Caco-2 (cell line): ENCODE results near the gene CIBAR2. TPM values are rescaled to one million over a fixed set of nuclear protein-coding genes. Genes with fewer than 3 reads are reported as not detected.

ENCODE experiments used
- BruUV-seq: library from RNA; stranded (reverse); fragments of 400-500 nt; replicated peaks from 2 replicates; lab custom pipeline; 2021; lab: Mats Ljungman, UMichigan
- CTCF ChIA-PET: fragments of 300-600 bp; sonication (Branson Sonifier 250); formaldehyde crosslinking; loops from one replicate; lab custom pipeline; 2022; ENCODE audit warnings: antibody characterized with exemption; lab: Charles Lee
- POLR2A ChIA-PET: fragments of 300-600 bp; sonication (Branson Sonifier 250); formaldehyde crosslinking; loops from one replicate; lab custom pipeline; 2022; ENCODE audit warnings: antibody characterized with exemption; lab: Charles Lee
- DNase-seq, 2 experiments: peaks; one replicate each; pipeline versions ENCODE4 v3.0.0 to v3.0.0-alpha.2; 2020 to 2022
- H3K27me3 ChIP-seq: replicated peaks from 2 replicates; pipeline ENCODE4 v1.6.0; 2011; ENCODE audit warnings: low read length; ENCODE audit not compliant: control insufficient read depth, insufficient read depth
- H3K36me3 ChIP-seq: 2 replicates; pipeline ENCODE4 v1.5.1; 2011; ENCODE audit warnings: low read length; ENCODE audit not compliant: control insufficient read depth, insufficient read depth
- H3K4me1 ChIP-seq: fragments of 250-450 bp; sonication (Bioruptor Pico); 2 replicates; pipeline ENCODE4 v1.5.1; 2020; ENCODE audit warnings: mild to moderate bottlenecking
- H3K4me3 ChIP-seq: 2 replicates; pipeline ENCODE4 v1.5.1; 2011; ENCODE audit warnings: low read depth, mild to moderate bottlenecking, control low read depth, low read length
- H3K9me3 ChIP-seq: fragments of 250-450 bp; sonication (Bioruptor Pico); 2 replicates; pipeline ENCODE4 v1.5.1; 2020; ENCODE audit warnings: mild to moderate bottlenecking, moderate library complexity
- H3K27ac Mint-ChIP-seq: one replicate; pipeline ENCODE4 v1.8.0; 2022; ENCODE audit warnings: mixed read lengths; ENCODE audit not compliant: unreplicated experiment
- H3K27me3 Mint-ChIP-seq: one replicate; pipeline ENCODE4 v1.8.0; 2022; ENCODE audit warnings: mixed read lengths; ENCODE audit not compliant: insufficient read depth, unreplicated experiment
- H3K36me3 Mint-ChIP-seq: one replicate; pipeline ENCODE4 v1.8.0; 2022; ENCODE audit warnings: mild to moderate bottlenecking, mixed read lengths; ENCODE audit not compliant: insufficient read depth, unreplicated experiment
- H3K4me1 Mint-ChIP-seq: one replicate; pipeline ENCODE4 v1.8.0; 2022; ENCODE audit warnings: low read depth, mixed read lengths; ENCODE audit not compliant: unreplicated experiment
- H3K4me3 Mint-ChIP-seq: one replicate; pipeline ENCODE4 v1.8.0; 2022; ENCODE audit warnings: mild to moderate bottlenecking, moderate library complexity, mixed read lengths; ENCODE audit not compliant: unreplicated experiment
- H3K9me3 Mint-ChIP-seq: one replicate; pipeline ENCODE4 v1.8.0; 2022; ENCODE audit warnings: mixed read lengths; ENCODE audit not compliant: unreplicated experiment
- intact Hi-C: fragments of 100-400 bp; cut with micrococcal nuclease; formaldehyde crosslinking; loops from one replicate; pipeline ENCODE4 v1.10.0; 2022; ENCODE audit not compliant: unreplicated experiment
- total RNA-seq: library from RNA; stranded (reverse); gene quantifications from 2 replicates; pipeline ENCODE4 v1.2.3, GENCODE V29; 2022
- TF ChIP-seq, protein P1 (sequence below), 2 experiments: fragments of 200-600 bp in 1 of 2; IDR thresholded peaks; 1 replicate in 1 of 2; 2 replicates in 1 of 2; pipeline versions ENCODE4 v1.5.1 to v1.8.0; 2011 to 2022; ENCODE audit warnings: antibody characterized with exemption in 1 of 2, control low read depth in 1 of 2, inconsistent platforms in 1 of 2, low read depth in 1 of 2, low read length in 1 of 2, mild to moderate bottlenecking in 1 of 2, moderate library complexity in 1 of 2; ENCODE audit not compliant: insufficient read depth in 1 of 2, severe bottlenecking in 1 of 2, unreplicated experiment in 1 of 2

CIBAR2 gene
- total RNA-seq, 1 experiment from 2014 or later, result not detected

DNA sequence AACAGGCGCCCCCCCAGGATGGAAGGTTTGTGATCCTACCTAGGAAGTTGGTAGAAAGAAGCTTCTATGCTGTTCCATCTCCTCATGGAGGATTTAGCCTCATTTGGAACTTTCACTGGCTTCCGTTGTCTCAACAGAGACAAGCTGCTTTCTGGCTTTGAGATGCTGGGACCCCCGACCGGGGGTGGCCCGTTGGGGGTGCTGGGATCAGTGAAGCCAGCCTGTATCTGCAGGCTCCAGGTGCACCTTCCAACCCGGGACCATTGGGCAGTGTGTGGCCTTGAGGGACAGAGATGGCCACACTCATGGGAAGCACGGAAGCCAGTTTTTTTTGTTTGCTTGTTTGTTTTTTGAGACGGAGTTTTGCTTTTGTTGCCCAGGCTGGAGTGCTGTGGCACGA lies 15.4 kb downstream of the CIBAR2 start:
- H3K4me1 Mint-ChIP-seq, result no peaks in the 10 kb centered on the region
- ChIA-PET CTCF (no interaction called here), POLR2A (no interaction called here)
- intact Hi-C loops, result no loop called here
- H3K27me3 Mint-ChIP-seq, result peaks cover 3% of the 10 kb centered on the region
- no peaks in the 10 kb centered on the region for H3K36me3 Mint-ChIP-seq
- no TSS peak for BruUV-seq
- no peaks in the 10 kb centered on the region for H3K9me3 ChIP-seq
- no peak for DNase-seq
- no peaks in the 10 kb centered on the region for H3K27me3 ChIP-seq
- TF ChIP-seq, protein P1, sequence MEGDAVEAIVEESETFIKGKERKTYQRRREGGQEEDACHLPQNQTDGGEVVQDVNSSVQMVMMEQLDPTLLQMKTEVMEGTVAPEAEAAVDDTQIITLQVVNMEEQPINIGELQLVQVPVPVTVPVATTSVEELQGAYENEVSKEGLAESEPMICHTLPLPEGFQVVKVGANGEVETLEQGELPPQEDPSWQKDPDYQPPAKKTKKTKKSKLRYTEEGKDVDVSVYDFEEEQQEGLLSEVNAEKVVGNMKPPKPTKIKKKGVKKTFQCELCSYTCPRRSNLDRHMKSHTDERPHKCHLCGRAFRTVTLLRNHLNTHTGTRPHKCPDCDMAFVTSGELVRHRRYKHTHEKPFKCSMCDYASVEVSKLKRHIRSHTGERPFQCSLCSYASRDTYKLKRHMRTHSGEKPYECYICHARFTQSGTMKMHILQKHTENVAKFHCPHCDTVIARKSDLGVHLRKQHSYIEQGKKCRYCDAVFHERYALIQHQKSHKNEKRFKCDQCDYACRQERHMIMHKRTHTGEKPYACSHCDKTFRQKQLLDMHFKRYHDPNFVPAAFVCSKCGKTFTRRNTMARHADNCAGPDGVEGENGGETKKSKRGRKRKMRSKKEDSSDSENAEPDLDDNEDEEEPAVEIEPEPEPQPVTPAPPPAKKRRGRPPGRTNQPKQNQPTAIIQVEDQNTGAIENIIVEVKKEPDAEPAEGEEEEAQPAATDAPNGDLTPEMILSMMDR (IDR thresholded peaks at IDR 0.05; ENCODE audit: insufficient read depth in 1 of 2, low read depth in 1 of 2, low read length in 1 of 2, severe bottlenecking in 1 of 2, unreplicated experiment in 1 of 2), result no peak
- no peak overlapping the region for H3K27ac Mint-ChIP-seq
- H3K4me1 ChIP-seq, result no peaks in the 10 kb centered on the region
- no peak overlapping the region for H3K4me3 Mint-ChIP-seq
- no peak overlapping the region for H3K4me3 ChIP-seq
- no peaks in the 10 kb centered on the region for H3K9me3 Mint-ChIP-seq
- H3K36me3 ChIP-seq, result no peaks in the 10 kb centered on the region

DNA sequence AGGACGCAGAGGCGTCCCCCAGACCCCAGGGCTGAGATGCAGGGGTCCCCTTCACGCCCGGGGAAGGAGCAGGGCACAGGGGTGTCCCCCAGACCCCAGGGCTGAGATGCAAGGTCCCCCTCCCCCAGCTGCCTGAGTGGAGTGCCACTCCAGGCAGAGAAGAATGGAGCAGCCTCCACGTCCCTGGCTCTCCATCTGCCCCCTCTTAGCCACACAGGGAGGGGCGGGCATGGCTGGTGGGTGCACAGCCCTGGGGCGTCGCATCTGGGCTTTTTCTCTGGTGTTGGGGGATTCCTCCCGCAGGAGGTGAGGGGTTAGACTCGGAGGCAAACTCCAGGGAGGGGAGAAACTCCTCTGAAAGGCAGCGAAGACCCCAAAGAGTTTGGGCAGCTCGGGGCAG lies 17.5 kb downstream of the CIBAR2 start:
- H3K36me3 Mint-ChIP-seq, result no peaks in the 10 kb centered on the region
- peaks cover 3% of the 10 kb centered on the region for H3K27me3 Mint-ChIP-seq
- H3K4me1 Mint-ChIP-seq, result no peaks in the 10 kb centered on the region
- Histone ChIP-seq H3K36me3 (no peaks in the 10 kb centered on the region), H3K4me1 (no peaks in the 10 kb centered on the region), H3K4me3 (no peak overlapping the region), H3K27me3 (no peaks in the 10 kb centered on the region), H3K9me3 (no peaks in the 10 kb centered on the region)
- ChIA-PET CTCF (interaction anchor here (0.7 to 1.9 kb wide), 3 partner anchors 8 to 354 kb away, joined by 5 to 8 read pairs (median 6); no protein-coding TSS in a partner anchor), POLR2A (no interaction called here)
- intact Hi-C loops, result no loop called here
- H3K27ac Mint-ChIP-seq, result no peak overlapping the region
- H3K9me3 Mint-ChIP-seq, result no peaks in the 10 kb centered on the region
- no peak overlapping the region for H3K4me3 Mint-ChIP-seq
- BruUV-seq, result no TSS peak
- TF ChIP-seq, protein P1 (IDR thresholded peaks at IDR 0.05; ENCODE audit: insufficient read depth in 1 of 2, low read depth in 1 of 2, low read length in 1 of 2, severe bottlenecking in 1 of 2, unreplicated experiment in 1 of 2), result no peak
- DNase-seq, result no peak

DNA sequence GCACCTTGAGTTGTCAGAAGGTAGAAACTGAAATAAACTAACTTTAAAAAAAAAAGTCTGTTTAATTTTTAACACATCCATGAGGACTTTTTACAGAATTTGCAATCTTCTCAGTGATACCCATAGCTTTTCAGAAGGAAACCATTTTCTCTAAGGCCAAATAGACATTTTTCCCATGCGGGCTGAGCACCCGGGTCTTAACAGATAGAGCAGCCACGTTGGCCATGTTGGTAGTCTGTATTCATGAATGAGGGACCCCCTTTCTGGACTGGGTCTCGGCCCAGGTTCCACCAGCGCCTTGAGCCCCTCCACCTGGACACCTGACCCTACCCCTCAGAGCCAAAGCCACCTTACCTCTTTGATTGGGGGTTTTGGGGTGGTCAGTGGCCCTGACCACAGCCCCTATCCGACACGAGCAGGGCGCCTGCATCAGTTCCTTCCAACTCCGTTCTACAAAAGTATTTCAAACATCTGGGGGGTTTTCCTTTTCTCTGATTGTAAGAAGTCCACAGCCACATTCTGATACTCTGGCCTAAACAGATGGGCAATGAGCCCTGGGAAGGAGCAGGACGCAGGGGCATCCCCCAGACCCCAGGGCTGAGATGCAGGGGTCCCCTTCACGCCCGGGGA lies 18.0 kb downstream of the CIBAR2 start:
- TF ChIP-seq, protein P1 (IDR thresholded peaks at IDR 0.05; ENCODE audit: insufficient read depth in 1 of 2, low read depth in 1 of 2, low read length in 1 of 2, severe bottlenecking in 1 of 2, unreplicated experiment in 1 of 2), result no peak
- ChIA-PET POLR2A (no interaction called here), CTCF (interaction anchor here (1.1 kb wide), 1 partner anchor 19 kb away, joined by 8 read pairs; no protein-coding TSS in a partner anchor)
- DNase-seq, result no peak
- BruUV-seq, result no TSS peak
- Mint-ChIP-seq H3K27me3 (peaks cover 3% of the 10 kb centered on the region), H3K9me3 (no peaks in the 10 kb centered on the region), H3K36me3 (no peaks in the 10 kb centered on the region), H3K27ac (no peak overlapping the region), H3K4me1 (no peaks in the 10 kb centered on the region), H3K4me3 (no peak overlapping the region)
- no peak overlapping the region for H3K4me3 ChIP-seq
- no peaks in the 10 kb centered on the region for H3K36me3 ChIP-seq
- H3K4me1 ChIP-seq, result no peaks in the 10 kb centered on the region
- no peaks in the 10 kb centered on the region for H3K27me3 ChIP-seq
- intact Hi-C loops, result no loop called here
- no peaks in the 10 kb centered on the region for H3K9me3 ChIP-seq
